ENCODE results near the gene DNPEP. TPM values are rescaled to one million over a fixed set of nuclear protein-coding genes. Genes with fewer than 3 reads are reported as not detected.

Gene DNPEP
- total RNA-seq, 6 experiments from 2014 or later: 46.9 to 59.4 (median 53.0) TPM

DNA sequence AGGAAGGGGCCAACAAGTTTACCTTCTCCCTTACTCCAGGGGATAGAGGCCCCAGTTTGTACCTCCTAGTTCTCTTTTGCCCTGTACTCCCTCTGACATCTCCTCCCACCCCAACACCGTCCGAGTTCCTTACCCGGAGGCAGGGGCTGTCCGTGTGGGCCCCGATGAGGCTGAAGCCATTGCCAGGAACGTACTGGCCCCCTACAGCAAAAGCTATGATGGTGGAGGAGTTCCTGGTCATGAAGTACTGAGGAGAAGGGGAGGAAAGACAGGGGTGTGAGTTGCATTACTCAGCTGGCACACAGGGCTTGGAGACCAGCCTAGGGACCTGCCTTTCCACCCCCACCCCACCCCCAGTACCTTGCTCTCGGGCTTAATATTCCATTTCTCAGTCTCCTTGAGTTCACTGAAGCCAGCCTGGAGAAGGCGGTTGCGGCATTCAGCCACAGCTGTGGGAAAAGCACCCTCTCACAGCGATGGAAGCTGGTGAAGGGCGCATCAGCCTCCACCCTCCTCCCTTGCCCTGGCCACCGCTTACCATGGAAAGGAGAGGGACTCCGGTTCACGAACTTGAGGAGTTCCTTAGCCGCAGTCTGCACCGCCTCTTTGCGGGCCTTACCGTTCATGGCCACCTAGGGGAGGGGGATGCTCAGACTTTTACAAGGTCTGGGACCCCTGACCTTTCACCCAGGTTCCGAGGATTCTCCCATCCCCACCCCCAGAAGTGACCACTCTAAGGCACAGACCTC lies 1.0 kb downstream of the DNPEP start:
- Mint-ChIP-seq H3K27me3 (ENCODE audit: insufficient read depth) (peaks cover 2% of the 10 kb centered on the region; the same call in 1 of the 2 replicates), H3K9me3 (no peaks in the 10 kb centered on the region), H3K4me3 (peak overlapping the region; percentile 97), H3K36me3 (ENCODE audit: low read depth) (peaks cover 19% of the 10 kb centered on the region), H3K27ac (peak overlapping the region; percentile 99), H3K4me1 (ENCODE audit: low read depth) (peaks cover 18% of the 10 kb centered on the region)
- no peak for DNase-seq
- TF ChIP-seq CTCF (IDR thresholded peaks at IDR 0.05): no peak

DNA sequence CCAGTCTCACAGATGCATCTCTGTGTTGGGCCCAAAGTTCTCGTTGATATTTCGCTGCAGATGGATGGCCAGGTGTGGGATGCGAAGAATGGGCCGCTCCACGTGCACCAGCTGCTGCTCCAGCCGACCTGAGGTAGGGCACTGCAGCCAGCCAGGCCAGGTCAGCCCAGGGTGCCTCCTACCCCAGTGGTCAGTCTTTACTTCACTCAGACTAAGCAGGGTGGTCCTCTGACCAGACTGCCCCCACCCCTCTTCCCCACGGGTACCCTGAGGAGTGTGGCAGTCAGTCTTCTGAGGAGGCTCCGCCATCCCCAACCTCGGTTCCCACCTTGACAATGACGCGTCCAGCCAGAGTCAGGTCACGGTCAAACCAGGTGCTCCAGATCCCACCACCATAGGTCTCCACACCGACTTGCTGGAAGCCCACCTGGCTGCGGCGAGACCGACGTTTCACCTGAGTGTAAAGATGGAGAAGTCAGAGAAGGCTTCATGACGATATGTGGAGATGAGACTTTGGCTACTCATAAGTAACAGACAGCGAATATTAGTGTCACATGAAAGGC lies 1.7 kb downstream of the DNPEP start:
- no peak overlapping the region for H3K27ac Mint-ChIP-seq
- no peak for DNase-seq
- no peak for TF ChIP-seq CTCF (IDR thresholded peaks at IDR 0.05)
- peaks cover 25% of the 10 kb centered on the region for H3K36me3 Mint-ChIP-seq (ENCODE audit: low read depth)
- H3K9me3 Mint-ChIP-seq: no peaks in the 10 kb centered on the region
- H3K27me3 Mint-ChIP-seq (ENCODE audit: insufficient read depth): no peaks in the 10 kb centered on the region; the same call in 1 of the 2 replicates
- peaks cover 18% of the 10 kb centered on the region for H3K4me1 Mint-ChIP-seq (ENCODE audit: low read depth)
- no peak overlapping the region for H3K4me3 Mint-ChIP-seq

GRCh38 chr2:219384859-219385258 lies 2.9 kb downstream of the DNPEP start:
- Mint-ChIP-seq H3K36me3 (ENCODE audit: low read depth) (peaks cover 30% of the 10 kb centered on the region), H3K27ac (no peak overlapping the region), H3K4me1 (ENCODE audit: low read depth) (peaks cover 18% of the 10 kb centered on the region), H3K4me3 (no peak overlapping the region), H3K9me3 (no peaks in the 10 kb centered on the region), H3K27me3 (ENCODE audit: insufficient read depth) (no peaks in the 10 kb centered on the region; the same call in 1 of the 2 replicates)
- TF ChIP-seq CTCF (IDR thresholded peaks at IDR 0.05): no peak
- DNase-seq: no peak

DNA sequence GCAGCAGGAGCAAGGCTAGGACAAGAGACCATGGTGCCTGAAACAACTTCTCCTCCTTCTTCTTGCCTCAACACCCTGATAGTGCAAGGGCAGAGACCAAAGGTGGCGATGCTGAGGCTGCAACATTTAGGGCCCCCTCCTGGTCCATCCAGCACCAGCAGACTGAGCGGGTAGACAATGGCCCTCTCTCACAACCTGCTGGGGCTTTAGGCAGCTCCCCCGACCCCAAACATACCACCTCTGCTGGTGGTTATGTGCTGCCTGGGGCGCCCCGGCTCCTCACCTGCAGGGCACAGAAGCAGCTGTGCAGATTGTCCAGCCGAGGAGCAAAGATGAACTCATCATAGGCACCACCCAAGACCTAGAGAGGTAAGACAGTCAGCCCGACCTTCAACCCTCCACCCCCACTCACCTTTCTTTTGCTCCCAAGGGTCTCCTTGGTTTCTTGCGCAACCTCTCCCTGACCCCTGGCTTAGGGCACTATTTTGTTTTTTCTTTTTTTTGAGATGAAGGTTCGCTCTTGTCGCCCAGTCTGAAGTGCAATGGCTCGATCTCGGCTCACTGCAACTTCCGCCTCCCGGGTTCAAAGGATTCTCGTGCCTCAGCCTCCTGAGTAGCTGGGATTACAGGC lies 3.5 kb downstream of the DNPEP start:
- H3K36me3 Mint-ChIP-seq (ENCODE audit: low read depth): peaks cover 30% of the 10 kb centered on the region
- no peak overlapping the region for H3K27ac Mint-ChIP-seq
- no peak overlapping the region for H3K4me3 Mint-ChIP-seq
- no peaks in the 10 kb centered on the region for H3K9me3 Mint-ChIP-seq
- TF ChIP-seq CTCF (IDR thresholded peaks at IDR 0.05): no peak
- H3K4me1 Mint-ChIP-seq (ENCODE audit: low read depth): peaks cover 18% of the 10 kb centered on the region
- no peak for DNase-seq
- no peaks in the 10 kb centered on the region; the same call in 1 of the 2 replicates for H3K27me3 Mint-ChIP-seq (ENCODE audit: insufficient read depth)

DNA sequence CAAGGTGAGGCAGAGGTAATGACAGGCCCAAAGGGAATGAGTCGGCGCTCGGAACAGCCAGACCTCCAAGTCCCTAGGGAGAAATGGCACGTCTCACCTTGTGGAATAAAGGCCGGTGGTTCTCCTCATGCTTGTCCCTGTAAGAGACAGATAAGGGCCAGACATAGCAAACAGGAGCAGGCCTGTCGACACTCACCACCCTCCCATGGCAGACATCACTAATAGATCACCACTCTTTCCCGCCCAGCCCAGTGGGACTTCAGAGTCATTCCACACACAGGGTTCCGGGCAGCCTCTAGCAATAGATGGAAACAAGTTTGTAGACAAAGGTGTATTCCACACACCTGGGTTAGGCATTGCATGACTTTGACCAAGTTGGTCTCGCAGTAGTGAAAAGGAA lies 6.3 kb downstream of the DNPEP start:
- Mint-ChIP-seq H3K4me1 (ENCODE audit: low read depth) (peaks cover 4% of the 10 kb centered on the region), H3K4me3 (no peak overlapping the region), H3K9me3 (no peaks in the 10 kb centered on the region), H3K27me3 (ENCODE audit: insufficient read depth) (no peaks in the 10 kb centered on the region; the same call in 1 of the 2 replicates), H3K36me3 (ENCODE audit: low read depth) (peaks cover 30% of the 10 kb centered on the region), H3K27ac (no peak overlapping the region)
- no peak for TF ChIP-seq CTCF (IDR thresholded peaks at IDR 0.05)
- DNase-seq: no peak

Data from HFFc6 (cell line).